CD4-positive, alpha-beta T cell treated with Interleukin-2 at 100 ng/mL for 4 hours (primary cell): Measurements from ENCODE around the gene LDLRAD3.
"Not testable (repeated sequence)": the region's sequence is repeated elsewhere in the genome, so short reads cannot be mapped to it uniquely, and the experiment has no call there.

ENCODE experiments used
- DNase-seq: peaks from one replicate; pipeline ENCODE4 v3.0.0-alpha.2; 2020; ENCODE audit warnings: low spot score

The LDLRAD3 gene

DNA sequence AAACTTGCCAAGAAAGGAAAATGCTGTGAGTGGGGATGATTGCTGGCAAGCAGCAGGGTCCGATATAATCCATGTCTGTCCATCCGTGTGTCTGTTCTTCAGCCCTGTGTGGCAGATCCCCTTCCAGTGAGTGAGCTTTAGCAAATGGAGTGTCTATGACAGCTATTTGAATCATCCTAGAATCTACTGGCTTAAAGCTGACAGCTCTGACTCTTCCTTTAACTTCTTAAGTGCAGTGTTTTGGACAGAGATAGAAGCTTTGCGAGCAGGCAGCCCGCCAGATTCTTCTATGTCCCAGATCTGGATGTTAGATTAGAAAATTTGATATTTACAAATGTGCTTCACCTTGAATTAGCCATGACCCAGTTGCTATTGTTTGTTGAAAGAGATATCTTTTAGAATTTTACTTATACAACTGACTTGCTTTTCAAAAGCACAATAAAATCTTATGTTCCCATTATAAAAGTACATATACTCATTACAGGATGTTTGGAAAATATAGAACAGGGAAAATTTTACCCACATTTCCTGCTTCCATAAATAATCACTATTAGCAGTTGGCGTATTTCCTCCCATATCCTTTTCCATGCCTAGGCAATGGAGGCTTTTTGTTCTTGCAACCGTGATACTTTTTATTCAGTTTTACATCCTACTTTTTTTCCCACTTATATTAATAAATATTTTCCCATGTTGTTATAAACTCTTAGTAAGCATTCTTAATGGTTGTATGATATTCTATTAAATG lies 220.8 kb downstream of the LDLRAD3 start:
- DNase-seq, result no peak

DNA sequence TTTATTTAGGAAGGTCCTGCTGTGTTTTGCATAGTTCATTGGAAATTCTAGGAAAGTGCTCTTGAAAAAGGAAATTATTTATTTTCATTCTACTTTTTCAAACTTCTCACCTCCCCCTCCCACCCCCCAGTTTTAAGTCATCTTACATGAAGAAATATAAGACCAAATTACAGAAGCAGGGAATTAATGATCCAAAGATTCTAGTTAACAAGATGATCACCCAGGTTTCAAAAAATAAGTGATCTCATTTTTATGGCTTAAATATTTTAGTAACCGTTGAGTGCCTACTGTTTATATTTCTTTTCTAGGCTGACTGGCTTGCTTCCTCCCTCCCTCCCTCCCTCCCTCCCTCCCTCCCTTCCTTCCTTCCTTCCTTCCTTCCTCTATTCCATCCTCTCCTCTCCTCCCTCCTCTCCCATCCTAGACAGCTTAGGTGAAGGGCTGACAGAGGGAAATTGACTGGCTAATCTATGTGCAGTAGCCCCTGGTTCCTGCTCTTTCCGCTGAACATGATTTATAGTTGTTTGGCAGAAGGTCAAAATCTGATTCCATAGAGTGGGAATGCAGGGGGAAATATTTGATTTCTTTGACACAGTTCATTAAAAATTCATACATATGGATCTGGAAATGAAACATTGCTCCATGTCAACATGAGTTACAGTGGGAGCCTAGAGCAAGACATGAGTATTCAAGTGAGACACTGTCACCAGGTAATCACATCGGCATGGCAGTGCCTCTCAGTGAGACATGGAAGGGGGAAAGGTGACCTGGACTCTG lies 221.9 kb downstream of the LDLRAD3 start:
- no peak for DNase-seq

DNA sequence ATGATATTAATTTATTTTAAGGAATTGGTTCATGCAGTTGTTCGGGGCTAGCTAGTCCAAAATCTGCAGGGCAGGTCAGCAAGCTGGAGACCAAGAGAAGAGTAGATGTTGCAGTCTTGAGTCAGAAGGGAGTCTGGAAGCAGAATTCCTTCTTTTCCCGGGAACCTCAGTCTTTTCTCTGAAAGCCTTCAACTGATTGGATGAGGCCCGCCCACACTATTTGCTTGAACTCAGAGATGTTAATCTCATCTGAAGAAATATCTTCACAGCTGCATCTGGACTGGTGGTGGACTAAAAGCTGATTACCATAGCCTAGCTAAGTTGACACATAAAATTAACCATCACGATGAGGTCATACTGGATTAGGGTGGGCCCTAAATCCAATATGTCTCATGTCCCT lies 223.2 kb downstream of the LDLRAD3 start:
- no peak for DNase-seq

DNA sequence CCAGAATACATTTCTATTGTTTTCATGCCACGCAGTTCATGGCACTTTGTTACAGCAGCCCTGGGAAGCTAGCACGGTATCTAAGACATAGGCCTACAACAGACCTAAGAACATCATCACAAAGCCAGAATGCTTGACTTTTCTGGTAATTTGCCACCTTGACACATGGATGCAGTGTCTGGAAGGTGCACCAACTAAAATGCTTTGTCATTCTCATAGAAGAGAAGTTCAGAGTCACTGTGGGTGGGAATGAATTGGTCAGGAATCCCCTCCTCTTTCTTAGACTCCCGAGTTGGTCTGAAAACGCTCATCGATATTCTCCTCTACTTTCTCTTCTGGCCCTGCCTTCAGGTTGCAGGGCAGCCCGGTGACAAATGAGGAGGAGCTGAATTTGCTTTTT lies 223.9 kb downstream of the LDLRAD3 start:
- no peak for DNase-seq

DNA sequence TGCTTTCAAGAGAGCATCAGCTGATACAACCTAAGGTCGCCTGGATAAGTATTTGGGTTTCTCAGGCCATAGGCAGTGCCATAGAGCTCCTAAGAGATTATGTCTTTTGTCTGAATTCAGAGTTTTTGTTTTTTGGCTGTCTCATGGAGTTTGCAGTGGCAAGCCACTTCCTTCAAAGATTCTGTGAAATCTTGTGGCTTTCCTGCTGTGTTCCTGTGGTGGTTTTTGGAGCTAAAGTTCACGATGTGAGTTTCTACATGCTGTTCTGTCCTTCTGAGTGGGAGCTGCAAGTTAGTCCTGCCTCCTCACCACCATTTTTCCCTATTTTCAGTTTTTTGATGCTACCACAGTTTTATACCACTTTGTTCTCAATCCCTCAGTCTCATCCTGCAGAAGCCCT lies 234.0 kb downstream of the LDLRAD3 start:
- no peak for DNase-seq

DNA sequence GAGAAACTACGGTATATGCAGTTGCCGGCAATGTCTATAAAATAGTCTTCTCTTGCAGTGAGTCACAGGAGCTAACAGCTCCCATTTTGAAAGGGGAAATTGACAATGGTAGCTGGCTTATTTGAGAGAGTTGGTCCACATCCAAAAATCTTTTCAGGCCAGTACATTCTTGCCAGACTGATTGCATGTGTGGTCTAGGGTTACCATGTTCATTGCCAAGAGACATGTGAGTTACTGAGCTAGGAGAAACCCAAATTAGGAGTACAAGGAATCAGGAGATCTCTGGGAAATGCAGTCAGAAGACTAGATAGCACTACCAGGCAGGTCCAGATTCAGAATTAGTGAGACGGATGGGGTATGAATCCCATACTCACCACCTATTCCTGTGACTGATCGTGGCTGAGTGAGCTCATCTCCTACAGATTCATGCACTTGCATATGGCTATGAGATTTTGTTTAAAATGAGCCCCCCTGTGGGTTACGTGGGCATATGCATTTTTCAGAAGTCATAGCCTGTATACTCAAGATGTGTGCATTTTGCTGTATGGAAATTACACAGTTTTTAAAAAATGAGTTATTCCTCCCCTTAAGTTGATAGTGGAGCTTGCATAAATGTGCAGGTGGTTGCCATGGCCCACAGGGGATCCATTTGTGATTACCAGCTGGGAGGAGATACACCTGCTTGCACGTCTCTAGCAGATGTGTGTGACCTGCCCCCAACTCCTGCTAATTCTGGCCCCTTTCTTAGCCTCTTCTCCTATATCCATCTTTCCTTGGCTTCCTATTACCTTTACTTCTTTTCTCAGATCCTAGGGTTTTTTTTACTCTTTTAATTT lies 242.7 kb downstream of the LDLRAD3 start:
- DNase-seq, result no peak

DNA sequence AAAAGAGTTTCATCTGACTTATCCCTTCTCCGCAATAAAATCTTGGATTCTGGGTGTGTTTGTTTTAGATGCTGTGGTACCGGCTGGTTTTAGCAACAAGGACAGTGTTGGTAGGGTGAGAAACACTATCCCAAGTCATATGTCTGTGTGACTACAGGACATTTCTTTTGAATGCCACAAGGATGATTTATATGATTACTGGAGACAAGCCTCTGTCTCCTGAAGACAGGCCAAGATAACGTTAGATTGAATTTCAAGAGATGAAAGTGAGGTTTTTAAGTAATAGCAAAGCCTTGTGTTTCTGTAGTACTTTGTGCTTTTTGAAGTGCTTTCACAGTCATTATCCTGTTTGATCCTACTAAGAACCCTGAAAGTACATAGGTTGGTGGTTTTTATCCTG lies 243.8 kb downstream of the LDLRAD3 start:
- DNase-seq, result no peak

DNA sequence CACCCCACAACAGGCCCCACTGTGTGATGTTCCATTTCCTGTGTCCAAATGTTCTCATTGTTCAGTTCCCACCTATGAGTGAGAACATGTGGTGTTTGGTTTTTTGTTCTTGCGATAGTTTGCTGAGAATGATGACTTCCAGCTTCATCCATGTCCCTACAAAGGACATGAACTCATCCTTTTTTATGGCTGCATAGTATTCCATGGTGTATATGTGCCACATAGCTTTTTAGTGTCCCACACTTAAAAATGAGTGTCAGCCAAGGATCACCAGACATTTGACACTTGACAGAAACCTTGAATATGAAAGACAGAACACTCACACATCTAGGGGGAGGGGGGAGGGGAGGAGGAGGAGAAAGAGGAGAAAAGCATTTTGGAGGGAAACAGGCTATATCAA lies 245.9 kb downstream of the LDLRAD3 start:
- DNase-seq, result not testable (repeated sequence)

DNA sequence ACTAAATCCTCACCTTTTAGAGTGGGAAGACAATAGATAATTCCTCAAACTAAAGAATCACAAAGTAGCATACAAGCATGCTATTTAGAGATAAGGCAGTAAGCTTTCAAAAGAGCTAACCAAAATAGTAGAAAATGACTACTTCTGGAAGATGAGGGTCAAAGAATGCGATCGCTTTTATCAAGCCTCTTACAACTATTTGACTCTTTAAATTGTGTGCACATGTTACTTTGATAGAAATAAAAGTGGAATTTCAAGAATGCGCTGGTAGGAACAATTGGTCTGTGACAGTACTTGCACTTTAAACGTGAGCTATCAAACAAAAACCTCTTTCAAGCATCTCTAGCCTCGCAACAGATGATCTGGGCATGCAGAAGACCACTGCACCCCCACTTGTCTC lies 248.1 kb downstream of the LDLRAD3 start:
- no peak for DNase-seq

DNA sequence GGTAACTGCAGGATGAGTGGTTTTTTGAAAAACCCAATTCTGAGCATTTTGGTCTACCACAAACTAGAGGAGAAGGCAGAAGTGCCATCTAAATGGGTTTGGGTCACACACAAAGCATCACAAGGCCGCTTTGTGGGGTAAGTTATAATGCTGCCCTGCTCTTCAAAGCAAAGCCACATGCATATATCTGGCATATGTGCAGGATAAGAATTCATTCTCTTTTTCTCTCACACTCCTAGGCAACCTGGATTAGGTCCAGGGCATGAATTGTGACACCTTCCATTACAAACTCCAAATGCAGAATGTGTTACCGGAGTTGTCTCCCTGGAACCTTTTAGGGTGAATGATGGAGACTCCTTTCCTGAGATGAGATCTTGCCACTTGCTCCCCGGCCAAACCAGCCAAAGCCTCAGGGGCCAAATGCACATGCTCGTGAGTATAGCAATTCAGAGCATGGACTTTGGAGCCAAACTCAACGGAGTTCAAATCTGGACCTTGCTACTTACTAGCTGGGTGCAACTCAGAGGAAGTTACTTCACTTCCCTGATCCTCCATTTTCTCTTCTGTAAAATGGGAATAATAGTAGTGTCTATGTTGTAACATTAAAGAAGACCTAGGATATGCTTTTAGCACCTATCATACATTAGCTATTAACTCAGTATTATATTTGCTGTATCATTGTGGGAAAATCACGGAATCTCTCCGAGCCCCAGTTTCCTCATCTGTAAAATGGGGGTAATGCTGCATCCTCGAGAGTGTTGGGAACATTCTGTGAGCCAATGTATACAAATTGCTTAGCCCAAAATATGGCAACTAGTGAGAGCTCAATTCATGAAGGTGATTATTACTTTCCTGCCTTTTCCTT lies 248.8 kb downstream of the LDLRAD3 start:
- no peak for DNase-seq

DNA sequence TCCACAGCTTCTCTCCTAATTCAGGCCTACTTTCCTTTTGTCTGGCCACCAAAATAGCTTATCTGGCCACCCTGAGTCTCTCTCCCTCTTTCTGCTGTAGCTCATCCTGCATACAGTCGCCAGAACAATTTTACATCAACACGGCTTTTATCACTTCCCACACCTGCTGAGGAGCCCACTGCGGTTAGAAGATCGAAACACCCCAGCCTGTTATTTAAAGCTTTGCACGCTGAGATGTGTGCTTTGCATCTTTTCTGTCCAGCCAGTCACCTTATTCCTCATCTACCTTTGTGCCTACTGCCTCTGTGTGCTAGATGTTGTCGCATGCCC lies 249.4 kb downstream of the LDLRAD3 start:
- DNase-seq, result no peak

DNA sequence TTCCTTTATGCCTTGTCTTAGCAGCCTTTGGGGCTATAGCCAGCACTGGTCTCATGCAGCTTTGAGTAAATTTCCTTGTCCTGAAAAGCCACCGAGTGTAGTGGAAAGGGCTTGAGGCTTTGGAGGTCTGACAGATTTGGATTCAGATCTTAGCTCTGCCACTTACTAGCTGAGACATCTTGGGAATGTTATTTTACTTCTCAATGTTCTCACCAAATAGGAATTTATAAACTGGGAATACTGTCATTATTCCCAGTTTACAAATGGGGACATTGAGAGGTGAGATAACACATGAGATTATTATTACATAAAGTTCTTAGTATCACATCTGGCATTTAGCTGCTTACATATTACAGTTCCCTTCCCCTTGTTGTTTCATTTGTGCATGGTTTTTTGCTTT lies 249.9 kb downstream of the LDLRAD3 start:
- no peak for DNase-seq

DNA sequence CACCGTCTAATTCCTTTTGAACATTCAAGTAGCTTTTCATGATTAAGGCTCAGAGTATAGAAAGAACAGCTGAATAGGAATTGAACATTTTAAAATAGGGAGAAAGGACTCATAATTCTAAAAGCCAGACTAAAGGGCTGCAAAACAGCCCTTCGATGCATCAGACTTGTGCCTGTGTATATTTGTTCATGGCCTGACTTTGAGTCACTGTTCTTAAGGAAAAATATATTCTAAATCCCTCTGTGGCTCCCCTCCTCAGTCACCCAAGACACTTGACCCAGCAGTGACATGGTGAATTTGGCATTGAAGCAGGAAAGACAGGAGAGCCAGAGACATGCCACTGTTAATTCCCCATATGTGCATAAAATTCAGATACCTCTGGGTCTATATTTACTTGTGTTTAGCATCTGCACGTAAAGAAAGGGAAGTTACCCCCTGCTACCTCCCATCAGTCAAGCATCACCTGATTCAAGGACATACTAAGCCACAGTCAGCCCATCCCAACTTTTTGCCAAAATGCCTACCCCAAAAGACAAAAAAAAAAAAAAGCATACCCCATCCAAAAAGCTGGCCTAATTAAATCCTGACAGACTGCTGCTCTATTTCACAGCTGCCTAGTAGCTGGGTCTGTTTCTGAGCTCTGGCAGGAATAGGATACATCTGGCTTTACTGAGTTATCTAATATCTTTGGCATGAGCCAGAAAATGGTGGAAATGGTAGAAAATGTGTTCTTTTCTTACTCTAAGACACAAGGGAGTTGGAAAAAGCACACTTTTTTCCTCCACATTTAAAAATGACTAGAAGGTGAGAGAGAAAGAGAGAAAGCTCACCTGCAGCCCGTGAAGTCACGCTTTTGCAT lies 251.9 kb downstream of the LDLRAD3 start:
- no peak for DNase-seq

DNA sequence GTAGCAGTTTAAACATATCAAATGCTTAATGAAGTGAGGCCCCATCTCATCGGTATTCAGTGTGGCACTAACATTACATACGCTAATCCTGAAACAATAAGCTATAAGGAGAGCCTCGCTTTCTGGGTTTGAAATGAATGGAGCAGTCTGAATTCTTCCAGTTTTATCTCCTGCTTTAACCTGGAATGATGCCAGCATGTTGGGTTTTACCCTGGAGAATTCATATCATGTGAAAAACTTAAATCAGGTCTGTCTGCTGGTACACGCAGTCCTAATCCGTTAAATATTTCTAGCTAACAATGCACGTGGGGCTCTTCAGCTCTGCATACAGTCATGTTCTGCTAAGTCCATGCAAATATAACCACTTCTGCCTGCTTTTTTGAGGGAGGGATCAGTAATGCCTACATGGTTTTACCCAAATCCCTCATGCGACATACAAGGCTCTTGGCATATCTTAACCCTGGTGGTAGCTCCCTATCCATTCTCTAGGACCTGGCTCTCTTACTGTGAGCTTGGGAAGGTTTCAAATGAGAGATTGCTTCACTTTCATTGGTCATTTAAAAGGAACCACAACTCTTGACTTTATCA lies 252.6 kb downstream of the LDLRAD3 start:
- no peak for DNase-seq

DNA sequence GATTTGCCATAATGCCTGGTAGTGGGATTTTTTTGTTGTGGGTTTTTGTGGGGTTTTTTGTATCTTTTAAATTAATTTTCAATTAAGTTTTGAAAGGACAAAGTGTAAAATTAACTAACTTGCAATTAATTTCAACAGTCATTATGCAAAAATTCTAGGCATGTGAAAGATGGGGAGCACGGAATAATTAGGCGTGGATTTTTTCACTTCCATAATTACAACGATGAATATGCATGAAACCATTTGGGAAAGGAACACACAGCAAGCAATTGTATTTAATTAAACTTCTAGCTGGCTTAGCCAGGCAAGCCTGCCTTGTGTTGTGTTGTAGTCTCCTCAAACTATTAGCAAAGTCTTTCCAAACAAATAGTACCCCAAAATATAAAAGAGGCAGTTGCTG lies 257.5 kb downstream of the LDLRAD3 start:
- no peak for DNase-seq

DNA sequence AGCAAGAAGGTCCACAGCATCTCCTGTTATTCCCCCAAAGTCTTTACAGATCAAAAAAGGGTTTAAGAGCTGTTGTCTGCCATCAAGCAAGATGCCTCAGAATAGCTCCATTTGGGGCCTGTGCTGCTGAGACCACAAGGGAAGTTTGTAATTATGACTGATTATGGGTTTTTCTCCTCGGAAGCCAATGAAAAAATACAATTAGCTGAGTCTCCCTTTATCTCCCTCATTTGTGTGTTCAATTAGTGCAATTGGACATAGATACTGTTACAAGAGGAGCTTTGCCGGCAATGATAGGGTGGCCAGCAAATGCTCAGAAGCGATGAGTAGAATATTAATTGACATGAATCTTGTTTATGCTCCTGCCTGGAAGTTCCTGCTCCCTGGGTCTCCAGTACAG lies 261.7 kb downstream of the LDLRAD3 start:
- no peak for DNase-seq

DNA sequence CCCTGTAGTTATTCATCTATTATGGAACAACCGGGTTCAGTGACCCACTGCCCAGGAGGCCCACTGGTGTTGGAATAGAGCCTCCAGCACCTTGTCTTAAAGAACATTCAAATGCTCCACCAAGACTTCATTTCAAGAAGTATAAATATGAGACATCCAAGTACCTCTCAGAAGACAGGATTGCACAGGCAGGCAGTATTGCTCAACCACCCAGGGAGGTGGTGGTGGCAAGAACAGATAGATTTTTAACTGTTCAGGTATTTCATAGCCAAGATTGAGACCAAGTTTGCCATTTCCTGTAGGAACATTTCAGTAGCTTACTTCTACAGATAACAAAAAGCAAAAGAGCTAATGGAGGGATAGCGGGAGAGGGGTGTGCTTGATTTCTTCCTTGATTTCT lies 266.7 kb downstream of the LDLRAD3 start:
- DNase-seq, result no peak

DNA sequence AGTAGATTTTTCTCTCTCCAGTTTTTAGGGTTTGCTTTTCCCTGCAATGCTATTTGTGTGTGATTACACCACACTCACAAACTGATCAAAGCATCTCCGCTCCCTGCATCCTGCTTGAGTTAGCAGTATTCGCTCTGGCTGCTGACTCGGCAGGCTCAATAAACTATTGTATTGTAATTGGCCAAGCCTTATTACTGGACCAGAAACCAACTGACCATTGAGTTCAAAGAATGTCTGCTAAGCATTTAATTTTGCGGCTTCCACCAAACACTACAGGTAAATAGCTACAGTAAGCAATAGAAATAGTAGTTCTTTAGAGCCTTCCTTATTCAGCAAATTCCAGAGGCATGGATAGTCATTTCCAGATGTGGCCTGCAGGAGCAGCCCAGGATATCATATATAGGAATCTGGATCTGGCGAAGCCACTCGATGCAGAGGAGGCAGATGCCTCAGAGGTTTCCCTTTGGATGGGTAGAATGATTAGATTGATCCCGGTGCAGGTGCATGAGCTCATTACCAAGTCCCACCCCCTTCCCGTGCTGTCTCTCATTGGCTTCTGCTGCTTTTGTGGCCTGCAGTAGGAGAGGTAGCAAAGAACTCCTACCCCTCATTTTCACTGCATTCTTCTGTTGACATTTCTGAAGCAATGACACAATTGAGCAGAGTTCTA lies 268.0 kb downstream of the LDLRAD3 start:
- no peak for DNase-seq

DNA sequence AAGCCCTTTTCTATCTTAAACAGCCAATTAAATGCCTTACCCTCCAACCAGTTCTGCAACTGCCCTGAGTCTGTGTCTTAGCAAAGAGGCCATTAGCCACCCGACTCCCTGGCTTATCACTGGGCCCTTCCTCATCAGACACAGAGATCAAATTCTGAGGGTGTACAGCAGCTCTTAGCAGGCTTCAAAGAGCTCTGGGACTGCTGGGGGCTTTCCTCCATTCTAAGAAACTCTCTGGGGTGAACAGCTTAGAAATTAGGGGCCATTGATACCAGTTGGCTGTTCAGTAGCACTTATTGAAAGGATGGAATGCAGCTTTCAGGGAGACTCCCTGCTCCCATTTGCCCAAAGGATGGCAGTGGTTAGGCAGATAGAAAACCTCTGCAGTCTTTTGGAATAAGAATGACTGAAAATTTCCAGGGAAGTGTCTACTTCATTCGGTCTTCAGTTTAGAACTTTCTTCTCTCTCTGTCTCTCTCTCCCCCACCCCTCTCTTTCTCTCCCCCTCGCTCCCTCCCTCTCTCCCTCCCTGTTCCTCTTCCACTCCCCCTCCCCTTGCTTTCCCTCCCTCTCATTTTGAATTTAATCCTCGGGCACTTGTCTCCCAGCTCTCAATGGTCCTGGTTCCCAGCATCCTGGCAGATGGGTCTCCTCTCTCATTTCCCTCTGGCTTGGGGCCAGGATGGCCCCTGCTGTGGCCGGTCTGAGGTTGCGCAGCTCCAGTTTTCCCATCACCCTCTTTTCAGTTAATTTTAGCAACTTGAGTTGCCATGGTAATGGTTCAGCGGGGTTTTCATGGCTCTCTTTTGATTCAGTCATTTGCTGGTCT lies 268.9 kb downstream of the LDLRAD3 start:
- DNase-seq, result no peak
